Measurements from ENCODE around the gene ATP1A3.
"Not testable (repeated sequence)": the region's sequence is repeated elsewhere in the genome, so short reads cannot be mapped to it uniquely, and the experiment has no call there.

The ATP1A3 gene

DNA sequence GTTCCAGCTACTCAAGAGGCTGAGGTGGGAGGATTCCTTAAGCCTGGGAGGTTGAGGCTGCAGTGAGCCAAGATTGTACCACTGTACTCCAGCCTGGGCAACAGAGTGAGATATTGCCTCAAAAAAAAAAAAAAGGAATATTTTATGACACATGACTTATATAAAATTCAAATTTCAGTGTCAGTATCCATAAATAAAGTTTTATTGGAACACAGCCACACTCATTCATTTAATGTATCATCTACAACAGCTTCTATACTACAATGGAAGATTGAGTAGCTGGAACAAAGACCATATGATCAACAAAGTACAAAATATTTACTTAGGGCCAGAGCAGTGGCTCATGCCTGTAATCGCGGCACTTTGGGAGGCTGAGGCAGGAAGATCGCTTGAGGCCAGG, 18.7 kb upstream of the ATP1A3 start:
- FAIRE-seq: not testable (repeated sequence)

GRCh38 chr19:42010245-42011126, 16.5 kb upstream of the ATP1A3 start:
- DNase-seq (ENCODE audit: low spot score): no peak
- FAIRE-seq: no peak

More for the DNA sequence above, 18.7 kb upstream of the ATP1A3 start:
- not testable (repeated sequence) for DNase-seq (ENCODE audit: low spot score)

GRCh38 chr19:42006569-42006968, 12.5 kb upstream of the ATP1A3 start:
- no peak for FAIRE-seq
- DNase-seq (ENCODE audit: low spot score): no peak

- no peak for FAIRE-seq
- no peak for DNase-seq (ENCODE audit: low spot score)
Measured at GRCh38 chr19:42005504-42005903, 11.5 kb upstream of the ATP1A3 start.

DNA sequence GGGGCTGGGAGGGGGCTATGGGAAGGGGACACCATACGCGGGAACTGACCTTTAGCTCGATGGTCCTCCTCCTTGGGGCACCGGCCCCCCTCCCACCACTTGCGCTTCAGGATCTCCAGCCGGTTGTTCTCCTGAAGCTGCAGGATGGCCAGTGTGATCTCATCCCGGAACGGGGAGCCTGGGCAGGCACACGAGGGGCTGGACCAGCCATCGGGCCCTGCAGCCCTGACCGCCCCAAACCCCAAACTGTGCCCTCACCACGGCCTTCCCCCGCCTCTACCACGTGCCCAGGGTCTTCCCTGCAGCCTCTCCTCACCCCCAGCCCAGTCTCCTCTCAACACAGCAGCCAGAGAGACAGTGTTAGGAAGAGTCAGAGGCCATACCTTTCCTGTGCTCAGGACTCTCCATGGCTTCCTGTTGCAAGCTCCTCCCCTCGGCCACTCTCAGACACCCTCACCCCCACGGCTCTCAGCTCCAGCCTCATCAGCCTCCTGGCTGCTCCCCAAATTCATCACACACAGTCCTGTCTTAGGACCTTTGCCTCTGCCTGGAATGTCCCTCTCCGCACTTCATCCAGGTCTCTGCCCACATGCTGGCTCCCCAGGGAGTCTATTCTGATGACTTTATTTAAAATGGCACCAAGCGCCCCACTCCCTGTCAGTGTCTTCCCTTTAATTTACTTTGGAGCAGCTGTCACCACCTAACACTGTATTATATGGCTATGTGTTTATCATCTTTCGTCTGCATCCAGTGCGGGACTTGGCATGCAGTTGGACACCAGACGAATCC, 9.7 kb upstream of the ATP1A3 start:
- FAIRE-seq: no peak
- DNase-seq (ENCODE audit: low spot score): no peak

- FAIRE-seq: no peak
- no peak for DNase-seq (ENCODE audit: low spot score)
Measured at GRCh38 chr19:41999878-42000208, 5.8 kb upstream of the ATP1A3 start.

DNA sequence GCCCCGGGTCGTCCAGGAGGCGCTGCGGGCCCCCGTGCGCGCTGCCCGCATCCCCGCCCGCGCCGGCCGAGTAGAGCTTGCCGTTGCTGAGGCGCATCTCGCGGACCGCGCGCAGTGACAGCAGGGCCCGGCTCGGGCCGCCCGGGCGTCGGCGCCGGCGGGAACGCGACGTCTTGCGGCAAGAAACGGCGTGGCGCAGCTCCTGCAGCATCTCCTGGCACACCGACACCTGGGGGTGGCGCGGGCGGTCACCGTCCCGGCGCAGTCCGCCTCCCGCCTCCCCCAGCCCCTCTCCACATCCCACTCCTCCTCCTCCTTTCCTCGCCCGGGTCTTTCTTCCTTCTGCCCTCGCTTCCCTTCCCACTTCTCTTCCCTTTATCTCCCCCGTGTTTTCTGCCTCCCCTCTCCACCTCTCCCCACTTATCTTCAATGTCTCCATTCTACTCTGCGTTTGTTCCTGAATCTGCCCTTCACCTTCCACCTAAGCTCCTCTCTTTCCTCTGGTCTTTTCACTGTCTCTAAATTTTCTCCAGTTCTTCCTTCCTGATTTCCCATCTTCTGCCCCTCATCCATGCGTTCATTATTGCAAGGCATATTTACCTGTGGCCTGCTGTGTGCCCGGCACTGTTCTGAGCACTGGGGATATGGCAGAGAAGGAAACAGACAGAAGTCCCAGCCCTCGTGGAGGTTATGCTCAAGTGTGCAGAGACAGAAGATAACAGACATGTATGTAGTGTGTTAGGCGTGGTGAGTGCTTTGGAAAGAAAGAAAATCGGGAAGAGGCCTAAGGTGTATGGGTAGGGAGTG, 5.2 kb upstream of the ATP1A3 start:
- FAIRE-seq (no peak), DNase-seq (ENCODE audit: low spot score) (no peak)

DNA sequence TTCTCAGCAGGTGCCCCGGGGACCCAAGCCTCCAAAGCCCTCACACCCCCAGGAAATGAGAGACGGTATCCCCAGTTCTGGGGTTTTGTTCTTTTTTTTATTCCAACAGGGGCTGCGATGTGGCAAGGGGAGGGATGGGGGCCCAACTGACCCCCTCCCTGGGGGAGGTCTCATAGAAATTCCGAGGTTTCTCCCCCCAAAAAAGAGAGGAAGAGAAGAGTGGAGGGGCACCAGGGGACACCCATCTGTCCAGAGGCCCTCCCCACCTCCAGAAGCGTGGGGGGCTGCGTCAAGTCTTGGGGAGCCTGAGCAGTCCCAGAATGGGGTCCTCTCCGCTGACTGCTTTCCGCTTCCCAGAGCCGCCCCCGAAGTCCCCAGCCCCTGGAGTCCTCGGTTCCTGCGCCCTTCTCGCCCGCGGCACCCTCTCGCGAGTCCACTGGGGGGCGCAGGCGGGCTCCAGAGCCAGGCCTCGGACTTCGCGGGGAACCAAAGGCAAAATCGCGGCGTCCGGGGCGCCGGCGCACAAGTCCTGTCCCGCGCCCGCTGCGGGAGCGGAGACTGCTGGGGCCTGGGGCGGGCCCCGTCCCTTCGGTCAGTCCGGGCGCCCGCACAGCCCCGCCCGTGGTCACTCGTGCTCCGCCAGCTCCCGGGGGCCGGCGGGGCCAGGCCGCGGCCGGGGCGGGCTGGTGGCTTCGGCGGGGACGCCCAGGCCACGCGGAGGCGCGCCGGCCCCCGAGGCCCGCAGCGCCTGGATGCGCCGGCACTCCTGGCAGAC, 4.4 kb upstream of the ATP1A3 start:
- FAIRE-seq (no peak), DNase-seq (ENCODE audit: low spot score) (no peak)

GRCh38 chr19:41997851-41998229, 3.8 kb upstream of the ATP1A3 start:
- FAIRE-seq: no peak
- no peak for DNase-seq (ENCODE audit: low spot score)

- no peak for FAIRE-seq
- DNase-seq (ENCODE audit: low spot score): no peak
Measured at GRCh38 chr19:41997121-41997850, 3.3 kb upstream of the ATP1A3 start.

DNA sequence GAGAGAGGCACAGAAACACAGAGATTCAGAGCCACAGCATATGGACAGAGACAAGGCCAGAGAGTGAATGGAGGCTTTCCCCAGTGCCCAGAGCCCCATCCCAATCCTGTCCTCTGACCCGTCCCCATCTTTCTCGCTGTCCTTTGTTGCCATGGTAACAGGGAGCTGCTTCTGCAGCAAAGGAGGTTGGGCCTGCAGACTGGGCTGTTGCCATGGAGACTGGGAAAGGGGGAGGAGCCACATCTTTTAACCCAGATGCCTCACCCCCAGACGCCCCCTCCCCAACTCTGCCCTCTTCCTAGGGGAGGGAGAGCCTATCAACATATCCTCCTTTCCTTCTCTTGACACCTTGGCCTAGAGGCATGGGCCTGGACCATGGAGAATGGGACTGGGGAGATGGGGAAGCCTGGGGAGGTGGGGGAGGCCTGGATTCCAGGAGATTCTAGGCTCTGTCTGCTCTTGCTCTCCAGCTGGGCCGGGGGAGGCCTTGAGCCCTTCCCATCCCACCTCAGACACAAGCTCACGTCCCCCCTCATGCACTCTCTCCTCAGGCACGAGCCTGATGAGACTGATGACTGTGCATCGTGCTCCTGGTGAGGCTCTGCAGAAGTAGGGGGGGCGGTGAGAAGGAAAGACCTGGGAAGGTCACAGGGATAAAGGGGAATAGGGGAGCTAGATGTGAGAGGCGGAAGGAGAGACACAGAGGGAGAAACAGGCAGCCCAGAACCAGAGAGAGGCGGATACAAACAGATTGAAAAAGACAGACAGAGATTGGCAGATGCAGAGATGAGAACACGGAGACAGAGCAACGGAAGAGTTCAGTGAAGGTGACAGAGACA, 2.1 kb upstream of the ATP1A3 start:
- FAIRE-seq: no peak
- DNase-seq (ENCODE audit: low spot score): no peak

- FAIRE-seq: no peak
Measured at GRCh38 chr19:41994994-41995958, 1.2 kb upstream of the ATP1A3 start.

DNA sequence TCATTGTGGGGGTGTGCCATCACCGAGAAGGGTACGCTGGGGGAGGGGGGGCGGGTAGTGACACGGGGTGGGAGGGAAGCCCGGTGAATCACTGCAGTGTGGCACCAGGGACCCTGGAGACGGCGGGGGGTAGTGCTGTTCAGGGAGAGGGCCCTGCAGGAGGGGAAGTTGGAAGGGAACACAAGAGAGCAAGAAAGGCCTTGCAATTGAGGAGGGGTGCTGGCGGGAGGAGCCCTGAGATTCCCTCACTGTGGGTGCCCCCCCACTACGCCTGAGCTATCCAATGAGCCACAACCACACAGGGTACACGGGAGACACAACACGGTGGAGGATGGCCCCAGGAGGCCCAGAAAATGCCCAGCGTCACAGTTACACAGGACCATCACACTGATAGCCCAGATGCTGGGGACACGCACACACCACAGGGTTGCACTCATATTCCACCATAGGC, 516 bp upstream of the ATP1A3 start:
- DNase-seq (ENCODE audit: low spot score) (no peak), FAIRE-seq (no peak)

More at GRCh38 chr19:41994994-41995958, 1.2 kb upstream of the ATP1A3 start:
- no peak for DNase-seq (ENCODE audit: low spot score)

GRCh38 chr19:41991925-41992569, 2.0 kb downstream of the ATP1A3 start:
- not testable (repeated sequence) for FAIRE-seq

DNA sequence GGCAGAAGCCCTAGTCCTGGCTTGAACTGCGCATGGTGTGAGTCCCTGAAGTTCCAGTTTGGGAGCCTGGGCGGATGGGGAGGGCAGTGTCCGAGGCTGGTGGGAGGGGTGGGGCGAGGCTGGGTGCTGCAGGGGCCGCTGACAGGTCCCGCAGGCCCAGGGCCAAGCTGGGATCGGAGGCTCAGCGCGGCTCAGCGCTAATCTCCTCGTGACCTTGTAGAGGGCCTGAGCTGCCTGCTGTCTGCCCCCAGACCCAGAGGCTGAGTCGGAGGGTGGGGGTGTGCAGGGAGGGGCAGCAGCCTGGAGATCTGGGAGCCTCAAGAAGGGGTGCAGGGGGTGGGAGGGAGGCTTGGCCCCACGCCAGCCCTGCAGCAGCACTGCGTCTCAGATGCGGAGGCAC, 3.0 kb downstream of the ATP1A3 start:
- DNase-seq (ENCODE audit: low spot score): no peak
- no peak for FAIRE-seq

More at GRCh38 chr19:41991925-41992569, 2.0 kb downstream of the ATP1A3 start:
- not testable (repeated sequence) for DNase-seq (ENCODE audit: low spot score)

GRCh38 chr19:41990615-41991014, 3.4 kb downstream of the ATP1A3 start:
- FAIRE-seq (no peak), DNase-seq (ENCODE audit: low spot score) (no peak)

GRCh38 chr19:41990028-41990427, 4.0 kb downstream of the ATP1A3 start:
- FAIRE-seq (no peak), DNase-seq (ENCODE audit: low spot score) (no peak)

GRCh38 chr19:41988947-41989346, 5.1 kb downstream of the ATP1A3 start:
- DNase-seq (ENCODE audit: low spot score): no peak
- FAIRE-seq: no peak
